Sigmoid colon (tissue), 4 donors: ENCODE measurements around the gene EAF2.

Source experiments
- POLR2A ChIP-seq, 2 donors: fragments of 450-650 bp; IDR thresholded peaks; one replicate each; pipeline ENCODE4 v1.6.1; 2016; ENCODE audit warnings: antibody characterized with exemption in 2 of 2, mild to moderate bottlenecking in 2 of 2, moderate library complexity in 2 of 2
- POLR2AphosphoS5 ChIP-seq, 4 donors: sonication (generic); formaldehyde crosslinking; IDR thresholded peaks; one replicate each; pipeline ENCODE4 v1.6.1; 2017; ENCODE audit warnings: antibody characterized with exemption in 4 of 4

DNA sequence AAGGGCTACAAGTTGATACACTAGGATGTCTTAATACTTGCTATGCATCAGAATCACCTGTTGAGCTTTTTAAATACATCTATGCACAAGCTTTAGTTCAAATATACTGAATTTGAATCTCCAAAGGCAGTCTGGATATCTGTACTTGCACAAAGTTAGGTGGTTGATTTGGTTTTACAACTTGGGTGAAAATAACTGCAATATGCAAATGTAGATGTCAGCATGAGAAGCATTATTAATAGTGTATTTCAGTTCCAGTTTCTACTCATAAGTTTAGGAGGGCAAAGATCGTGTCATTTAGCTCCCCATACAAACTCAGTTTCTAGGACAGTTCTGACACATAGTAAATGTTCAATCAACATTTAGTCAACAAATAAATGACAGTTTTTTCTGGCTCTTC lies 25.8 kb upstream of the EAF2 start:
- TF ChIP-seq POLR2AphosphoS5 (IDR thresholded peaks at IDR 0.05) (no peak), POLR2A (IDR thresholded peaks at IDR 0.05) (no peak)
